ENCODE measurements around the gene ARAP1. TPM values are rescaled to one million over a fixed set of nuclear protein-coding genes. Genes with fewer than 3 reads are reported as not detected.

Gene ARAP1
- total RNA-seq, 1 experiment from 2014 or later, result 151 TPM

- H3K4me3 ChIP-seq, result no peak overlapping the region
- H3K36me3 ChIP-seq (ENCODE audit: low read depth), result peaks cover 9% of the 10 kb centered on the region; the same call in 1 of the 2 replicates
- no TSS peak for BruUV-seq (replicated peaks)
- no peak overlapping the region for H2AFZ ChIP-seq
- no peaks in the 10 kb centered on the region for H3K9me3 ChIP-seq (ENCODE audit: insufficient read depth, low read depth)
- no peaks in the 10 kb centered on the region for H3K9me2 ChIP-seq (ENCODE audit: insufficient read depth)
- no peak overlapping the region for H3K4me2 ChIP-seq
- peaks cover 22% of the 10 kb centered on the region; the same call in 1 of the 2 replicates for H3F3A ChIP-seq (ENCODE audit: insufficient read depth, low read depth)
- POLR2A ChIA-PET (ENCODE audit: unreplicated experiment), result interaction anchor here (0.6 kb wide), 1 partner anchor 46 kb away, joined by 15 read pairs; no protein-coding TSS in a partner anchor
- no peak overlapping the region for H3K27ac ChIP-seq
- no peaks in the 10 kb centered on the region for H3K27me3 ChIP-seq (ENCODE audit: insufficient read depth, low read depth)
- H3K79me2 ChIP-seq (ENCODE audit: low read depth), result peaks cover 70% of the 10 kb centered on the region
- intact Hi-C loops (cut with micrococcal nuclease; ENCODE audit: unreplicated experiment), result no loop called here
- no peak for TF ChIP-seq CTCF (conservative IDR thresholded peaks at IDR 0.05)
- TF ChIP-seq EZH2 (IDR thresholded peaks at IDR 0.05; ENCODE audit: low read depth), result no peak
- H4K20me1 ChIP-seq (ENCODE audit: insufficient read depth), result peaks cover 18% of the 10 kb centered on the region; the same call in 1 of the 2 replicates
- CTCF ChIA-PET, result no interaction called here
- no peak for DNase-seq
- peaks cover 42% of the 10 kb centered on the region for H3K4me1 ChIP-seq (replicated peaks; ENCODE audit: insufficient read depth)
Observed at GRCh38 chr11:72775288-72776110, 23.3 kb upstream of the ARAP1 start.

GRCh38 chr11:72774499-72774898 is 22.3 kb upstream of the ARAP1 start:
- Histone ChIP-seq H3F3A (ENCODE audit: insufficient read depth, low read depth) (peaks cover 16% of the 10 kb centered on the region; the same call in 1 of the 2 replicates), H3K79me2 (ENCODE audit: low read depth) (peaks cover 60% of the 10 kb centered on the region), H3K27me3 (ENCODE audit: insufficient read depth, low read depth) (no peaks in the 10 kb centered on the region), H3K4me1 (replicated peaks; ENCODE audit: insufficient read depth) (peaks cover 32% of the 10 kb centered on the region), H4K20me1 (ENCODE audit: insufficient read depth) (peaks cover 18% of the 10 kb centered on the region; the same call in 1 of the 2 replicates), H3K9me2 (ENCODE audit: insufficient read depth) (no peaks in the 10 kb centered on the region), H3K4me2 (no peak overlapping the region), H2AFZ (no peak overlapping the region), H3K9me3 (ENCODE audit: insufficient read depth, low read depth) (no peaks in the 10 kb centered on the region), H3K36me3 (ENCODE audit: low read depth) (0 out of 2 replicates have a peak, but pooled peaks cover 9% of the 10 kb centered on the region), H3K4me3 (no peak overlapping the region), H3K27ac (no peak overlapping the region)
- TF ChIP-seq CTCF (conservative IDR thresholded peaks at IDR 0.05), result no peak
- CTCF ChIA-PET, result interaction anchor here (0.6 kb wide), 1 partner anchor 49 kb away, joined by 4 read pairs; no protein-coding TSS in a partner anchor
- POLR2A ChIA-PET (ENCODE audit: unreplicated experiment), result no interaction called here
- no TSS peak for BruUV-seq (replicated peaks)
- DNase-seq, result no peak
- intact Hi-C loops (cut with micrococcal nuclease; ENCODE audit: unreplicated experiment), result no loop called here

- no peak overlapping the region for H3K4me2 ChIP-seq
- POLR2A ChIA-PET (ENCODE audit: unreplicated experiment), result no interaction called here
- peaks cover 52% of the 10 kb centered on the region for H3K79me2 ChIP-seq (ENCODE audit: low read depth)
- H3K27ac ChIP-seq, result no peak overlapping the region
- TF ChIP-seq EZH2 (IDR thresholded peaks at IDR 0.05; ENCODE audit: low read depth), result no peak
- no peak for TF ChIP-seq CTCF (conservative IDR thresholded peaks at IDR 0.05)
- BruUV-seq (replicated peaks), result no TSS peak
- no peaks in the 10 kb centered on the region for H3K9me2 ChIP-seq (ENCODE audit: insufficient read depth)
- H4K20me1 ChIP-seq (ENCODE audit: insufficient read depth), result peaks cover 22% of the 10 kb centered on the region; the same call in 1 of the 2 replicates
- CTCF ChIA-PET, result interaction anchor here (0.6 kb wide), 1 partner anchor 34 kb away, joined by 11 read pairs; no protein-coding TSS in a partner anchor
- intact Hi-C loops (cut with micrococcal nuclease; ENCODE audit: unreplicated experiment), result no loop called here
- H3K4me3 ChIP-seq, result no peak overlapping the region
- H3K36me3 ChIP-seq (ENCODE audit: low read depth), result 0 out of 2 replicates have a peak, but pooled peaks cover under 1% of the 10 kb centered on the region
- DNase-seq, result no peak
- H2AFZ ChIP-seq, result no peak overlapping the region
- peaks cover 24% of the 10 kb centered on the region for H3K4me1 ChIP-seq (replicated peaks; ENCODE audit: insufficient read depth)
- no peaks in the 10 kb centered on the region for H3K27me3 ChIP-seq (ENCODE audit: insufficient read depth, low read depth)
- H3K9me3 ChIP-seq (ENCODE audit: insufficient read depth, low read depth), result no peaks in the 10 kb centered on the region
- H3F3A ChIP-seq (ENCODE audit: insufficient read depth, low read depth), result peaks cover 11% of the 10 kb centered on the region; the same call in 1 of the 2 replicates
Observed at GRCh38 chr11:72773696-72774095, 21.5 kb upstream of the ARAP1 start.
